CD14-positive monocyte (primary cell): ENCODE measurements around the gene ARHGEF10L. TPM values are rescaled to one million over a fixed set of nuclear protein-coding genes. Genes with fewer than 3 reads are reported as not detected.

ENCODE experiments used
- DNase-seq, 3 donors: peaks; one replicate each; pipeline ENCODE4 v3.0.0-alpha.2; 2011 to 2022
- H2AFZ ChIP-seq: 2 replicates; pipeline ENCODE4 v1.6.0; 2012; ENCODE audit warnings: mild to moderate bottlenecking, low read depth, low read length, inconsistent platforms; ENCODE audit not compliant: insufficient read depth, poor library complexity, severe bottlenecking
- H3K27ac ChIP-seq, 2 donors: 1 replicate in 1 of 2; 2 replicates in 1 of 2; pipeline ENCODE4 v1.5.1; 2012 to 2013; ENCODE audit warnings: low read length in 2 of 2, control low read depth in 1 of 2, inconsistent platforms in 1 of 2, low read depth in 1 of 2, mild to moderate bottlenecking in 1 of 2
- H3K27me3 ChIP-seq, 2 donors: one replicate each; pipeline versions ENCODE4 v1.6.0 to v1.6.1; 2011 to 2013; ENCODE audit warnings: low read length in 2 of 2; ENCODE audit not compliant: control insufficient read depth in 2 of 2, insufficient read depth in 2 of 2
- H3K36me3 ChIP-seq, 2 donors: replicated peaks in 1 of 2; 1 replicate in 1 of 2; 2 replicates in 1 of 2; pipeline versions ENCODE4 v1.5.1 to v1.6.1; 2012 to 2013; ENCODE audit warnings: low read length in 2 of 2, control low read depth in 1 of 2, inconsistent platforms in 1 of 2, mild to moderate bottlenecking in 1 of 2; ENCODE audit not compliant: insufficient read depth in 2 of 2, control insufficient read depth in 1 of 2
- H3K4me1 ChIP-seq, 2 donors: 1 replicate in 1 of 2; 2 replicates in 1 of 2; pipeline versions ENCODE4 v1.5.1 to v1.6.1; 2012 to 2013; ENCODE audit warnings: low read length in 2 of 2, control low read depth in 1 of 2, inconsistent platforms in 1 of 2, mild to moderate bottlenecking in 1 of 2, moderate library complexity in 1 of 2; ENCODE audit not compliant: insufficient read depth in 2 of 2, control insufficient read depth in 1 of 2
- H3K4me2 ChIP-seq: replicated peaks from 2 replicates; pipeline ENCODE3; 2012; ENCODE audit warnings: low read length, moderate library complexity, mild to moderate bottlenecking; ENCODE audit not compliant: poor library complexity, severe bottlenecking; ENCODE audit errors: extremely low read depth
- H3K4me3 ChIP-seq, 3 experiments: fragments of 200-600 bp in 1 of 3; sonication (generic) in 1 of 3; replicated peaks in 1 of 3; 1 replicate in 2 of 3; 2 replicates in 1 of 3; pipeline ENCODE4 v1.5.1; 2011 to 2013; ENCODE audit warnings: low read length in 3 of 3, mild to moderate bottlenecking in 3 of 3, control low read depth in 2 of 3, low read depth in 2 of 3, inconsistent platforms in 1 of 3, moderate library complexity in 1 of 3
- H3K79me2 ChIP-seq: 2 replicates; pipeline ENCODE4 v1.6.0; 2012; ENCODE audit warnings: mild to moderate bottlenecking, control low read depth, inconsistent platforms, low read length, moderate library complexity; ENCODE audit not compliant: insufficient read depth
- H3K9ac ChIP-seq: 2 replicates; pipeline ENCODE4 v1.6.0; 2017; ENCODE audit warnings: low read length, mild to moderate bottlenecking; ENCODE audit not compliant: insufficient read depth, poor library complexity, severe bottlenecking
- H3K9me3 ChIP-seq, 2 donors: replicated peaks in 1 of 2; 1 replicate in 1 of 2; 2 replicates in 1 of 2; pipeline versions ENCODE4 v1.5.1 to v1.6.1; 2012 to 2013; ENCODE audit warnings: low read length in 2 of 2, control low read depth in 1 of 2; ENCODE audit not compliant: control insufficient read depth in 1 of 2, insufficient read depth in 1 of 2
- H4K20me1 ChIP-seq: 2 replicates; pipeline ENCODE4 v1.6.0; 2012; ENCODE audit warnings: mild to moderate bottlenecking, low read length, control low read depth, moderate library complexity; ENCODE audit not compliant: insufficient read depth
- H3K27ac Mint-ChIP-seq, 7 donors: one replicate each; pipeline ENCODE4 v1.8.0; 2020; ENCODE audit warnings: mild to moderate bottlenecking in 7 of 7, mixed read lengths in 7 of 7, moderate library complexity in 6 of 7, inconsistent platforms in 2 of 7
- H3K27me3 Mint-ChIP-seq, 3 donors: one replicate each; pipeline ENCODE4 v1.8.0; 2021 to 2022; ENCODE audit warnings: low read depth in 3 of 3, mild to moderate bottlenecking in 3 of 3, mixed read lengths in 3 of 3, moderate library complexity in 3 of 3, inconsistent platforms in 1 of 3
- H3K36me3 Mint-ChIP-seq, 2 donors: one replicate each; pipeline ENCODE4 v1.8.0; 2020; ENCODE audit warnings: mixed read lengths in 2 of 2, inconsistent platforms in 1 of 2, mild to moderate bottlenecking in 1 of 2
- H3K4me1 Mint-ChIP-seq: one replicate; pipeline ENCODE4 v1.8.0; 2020; ENCODE audit warnings: mild to moderate bottlenecking, mixed read lengths
- H3K4me3 Mint-ChIP-seq, 2 donors: one replicate each; pipeline ENCODE4 v1.8.0; 2020; ENCODE audit warnings: mild to moderate bottlenecking in 2 of 2, mixed read lengths in 2 of 2, moderate library complexity in 1 of 2
- H3K9me3 Mint-ChIP-seq, 7 donors: one replicate each; pipeline ENCODE4 v1.8.0; 2020 to 2022; ENCODE audit warnings: mixed read lengths in 7 of 7, mild to moderate bottlenecking in 6 of 7, moderate library complexity in 6 of 7, inconsistent platforms in 2 of 7
- CTCF ChIP-seq: fragments of 200-600 bp; IDR thresholded peaks from one replicate; pipeline ENCODE4 v1.8.0; 2022; ENCODE audit warnings: antibody characterized with exemption, mild to moderate bottlenecking
- WGBS: methylation state at CpG from one replicate; pipeline ENCODE4 v1.1.5; 2013; ENCODE audit warnings: missing lambda C conversion rate; ENCODE audit not compliant: insufficient coverage; 5-methylcytosine and 5-hydroxymethylcytosine counted together
- intact Hi-C, 2 donors: fragments of 100-400 bp; cut with micrococcal nuclease; formaldehyde crosslinking; loops; one replicate each; pipeline versions ENCODE4 v1.15.0 to v1.15.1; 2023
- polyA plus RNA-seq, 3 donors: library from polyadenylated mRNA; depleted of rRNA in 1 of 3; unstranded in 2 of 3; stranded (reverse) in 1 of 3; fragments of 300-500 nt in 2 of 3; fragments of >200 nt in 1 of 3; fragmentation: Illumina TruSeq in 2 of 3; gene quantifications; 1 replicate in 2 of 3; 2 replicates in 1 of 3; pipeline ENCODE4 v1.2.3, GENCODE V29; 2012 to 2021

Gene ARHGEF10L
- polyA plus RNA-seq, 3 donors = 20.7 to 95.7 (median 23.7) TPM

- no peaks in the 10 kb centered on the region for H3K9me3 ChIP-seq
- no peak for DNase-seq
- peak overlapping the region in 1 of 3 experiments; percentile 64 for H3K4me3 ChIP-seq
- peaks cover 92% of the 10 kb centered on the region for H3K4me1 Mint-ChIP-seq
- WGBS = 91% methylated on average over 15 of the region's 19 CpGs
- TF ChIP-seq CTCF = no peak
- no peaks in the 10 kb centered on the region for H4K20me1 ChIP-seq
- H3K9ac ChIP-seq = peak overlapping the region; percentile 79
- H3K27ac ChIP-seq = peak overlapping the region; percentile 98 to 99
- H2AFZ ChIP-seq = no peak overlapping the region
- intact Hi-C loops = loop anchor here (10.0 kb wide), 1 partner anchor 197 kb away; the partner anchor contains the start of gene RCC2 (in 2 of the 2)
- peak overlapping the region; percentile 96 to 100 (median 99) for H3K27ac Mint-ChIP-seq
- H3K4me3 Mint-ChIP-seq = no peak overlapping the region
- H3K79me2 ChIP-seq = peaks cover 53% of the 10 kb centered on the region
- peaks cover 99% of the 10 kb centered on the region in 2 donors for H3K4me1 ChIP-seq
- peaks cover 75 to 92% of the 10 kb centered on the region in 2 donors for H3K36me3 Mint-ChIP-seq
- H3K9me3 Mint-ChIP-seq = no peaks in the 10 kb centered on the region
- H3K27me3 Mint-ChIP-seq = no peaks in the 10 kb centered on the region
- H3K27me3 ChIP-seq = no peaks in the 10 kb centered on the region
- H3K36me3 ChIP-seq = peaks cover 68 to 72% of the 10 kb centered on the region in 2 donors
- no peak overlapping the region for H3K4me2 ChIP-seq
These were observed 92.6 kb downstream of the ARHGEF10L start for GRCh38 chr1:17632106-17632505.

- peak overlapping the region; percentile 96 to 100 (median 99) for H3K27ac Mint-ChIP-seq
- no peak overlapping the region for H3K4me3 ChIP-seq
- H3K4me1 Mint-ChIP-seq = peaks cover 92% of the 10 kb centered on the region
- H3K4me1 ChIP-seq = peaks cover 96 to 99% of the 10 kb centered on the region in 2 donors
- no peaks in the 10 kb centered on the region for H4K20me1 ChIP-seq
- H2AFZ ChIP-seq = no peak overlapping the region
- 96% methylated on average over 4 of the region's 12 CpGs for WGBS
- H3K27me3 ChIP-seq = no peaks in the 10 kb centered on the region
- H3K9ac ChIP-seq = no peak overlapping the region
- peaks cover 75 to 92% of the 10 kb centered on the region in 2 donors for H3K36me3 Mint-ChIP-seq
- peaks cover 65 to 72% of the 10 kb centered on the region in 2 donors for H3K36me3 ChIP-seq
- H3K4me3 Mint-ChIP-seq = no peak overlapping the region
- no peaks in the 10 kb centered on the region for H3K9me3 Mint-ChIP-seq
- intact Hi-C loops = loop anchor here (10.0 kb wide), 1 partner anchor 198 kb away; the partner anchor contains the start of gene RCC2 (in 2 of the 2)
- peaks cover 58% of the 10 kb centered on the region for H3K79me2 ChIP-seq
- no peak for DNase-seq
- no peak overlapping the region for H3K4me2 ChIP-seq
- no peaks in the 10 kb centered on the region for H3K9me3 ChIP-seq
- no peaks in the 10 kb centered on the region for H3K27me3 Mint-ChIP-seq
- H3K27ac ChIP-seq = peak overlapping the region; percentile 91 to 99
- no peak for TF ChIP-seq CTCF
These were observed 93.2 kb downstream of the ARHGEF10L start for GRCh38 chr1:17632541-17633184.
